ACHN (cell line): Measurements from ENCODE around the gene ADAMTSL2.

Experiments
- DNase-seq: peaks from one replicate; pipeline ENCODE4 v3.0.0-alpha.2; 2015
- in situ Hi-C: cut with HindIII; loops from 2 replicates; pipeline ENCODE4 v1.10.0; 2017; ENCODE audit warnings: low sequenced_read_pairs, low pct_ligation_motif_present, low pct_unique_long_range_greater_than_20kb

ADAMTSL2 gene

DNA sequence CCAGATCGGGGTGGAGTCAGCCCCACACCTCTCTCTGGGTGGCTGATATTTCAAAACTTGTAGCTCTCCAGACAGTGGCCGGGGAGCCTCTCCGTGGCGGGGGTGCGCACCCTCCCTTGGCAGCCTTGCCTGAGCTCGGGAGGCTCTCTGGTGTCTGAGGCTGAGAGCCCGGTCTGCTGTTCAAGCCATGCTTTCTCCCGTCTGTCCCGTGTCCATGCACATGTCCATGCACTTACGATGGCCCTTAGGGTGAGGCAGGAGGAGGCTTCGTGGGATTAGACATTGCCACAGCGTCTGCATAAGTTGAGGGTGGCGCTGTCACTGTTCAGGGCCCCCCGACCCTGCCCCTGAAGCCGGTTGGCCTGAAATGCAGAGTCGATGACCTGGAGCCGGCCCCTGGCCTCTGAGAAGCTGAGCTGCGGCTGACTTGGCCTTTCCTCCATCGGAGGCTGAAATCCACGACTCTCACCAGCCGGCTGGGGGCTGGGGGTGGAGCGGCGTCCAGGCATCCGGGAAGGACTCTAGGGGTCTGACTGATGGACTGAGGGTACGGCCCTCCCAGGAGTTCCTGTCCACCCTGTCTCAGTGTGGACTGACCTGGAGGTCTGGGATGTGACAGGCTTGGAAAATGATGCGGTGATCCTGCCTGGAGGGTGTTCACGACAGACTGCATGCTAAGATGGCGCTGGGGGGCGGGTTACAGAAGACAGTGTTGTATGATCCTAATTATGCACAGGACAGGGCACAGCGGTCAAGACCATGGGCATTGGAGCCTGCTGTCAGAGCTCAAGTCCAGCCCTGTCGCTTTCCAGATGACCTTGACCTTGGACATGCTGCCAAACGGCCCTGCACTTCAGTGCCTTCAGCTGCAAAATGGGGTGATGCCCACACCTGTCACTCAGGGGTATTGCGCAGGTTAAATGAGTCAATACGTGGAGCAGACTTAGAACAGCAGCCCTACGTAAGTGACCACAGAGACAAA is 37.4 kb upstream of the ADAMTSL2 start:
- in situ Hi-C loops: no loop called here
- no peak for DNase-seq

DNA sequence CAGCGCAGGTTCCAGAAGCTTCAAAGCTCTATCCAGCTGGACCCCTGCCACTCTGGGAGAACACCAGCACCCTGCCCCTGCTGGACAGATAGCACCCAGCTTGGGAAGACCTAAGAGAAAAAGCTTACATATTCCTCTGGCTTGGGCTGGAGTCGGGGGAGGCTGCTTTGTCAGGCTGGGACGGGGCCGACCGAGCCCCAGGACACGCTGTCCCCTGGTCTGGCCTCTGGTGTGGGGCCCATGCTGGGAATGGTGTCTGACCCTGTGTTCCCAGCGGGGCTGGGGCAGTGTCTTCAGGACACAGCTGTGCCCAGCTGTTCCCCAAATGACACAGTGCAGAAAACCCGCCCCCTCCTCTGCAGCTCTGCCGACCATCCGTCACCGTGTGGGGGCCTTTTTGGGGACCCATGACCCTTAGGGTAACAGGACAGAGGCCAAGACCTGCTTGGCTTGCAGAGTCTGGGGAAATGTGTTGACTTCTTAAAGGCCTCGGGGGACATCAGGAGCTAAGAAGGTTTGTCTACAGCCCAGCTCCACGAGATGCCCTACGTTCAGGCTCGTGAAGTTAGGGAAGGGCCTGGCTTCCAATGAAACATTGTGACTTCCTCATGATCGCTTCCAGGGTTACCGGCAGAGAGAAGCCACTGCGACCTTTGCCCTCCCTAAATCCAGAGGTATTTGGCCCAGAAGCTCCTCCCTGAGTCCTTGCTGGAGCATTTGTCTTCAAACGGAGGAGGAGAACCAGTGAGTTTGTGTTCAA is 35.2 kb upstream of the ADAMTSL2 start:
- no peak for DNase-seq
- in situ Hi-C loops: no loop called here

DNA sequence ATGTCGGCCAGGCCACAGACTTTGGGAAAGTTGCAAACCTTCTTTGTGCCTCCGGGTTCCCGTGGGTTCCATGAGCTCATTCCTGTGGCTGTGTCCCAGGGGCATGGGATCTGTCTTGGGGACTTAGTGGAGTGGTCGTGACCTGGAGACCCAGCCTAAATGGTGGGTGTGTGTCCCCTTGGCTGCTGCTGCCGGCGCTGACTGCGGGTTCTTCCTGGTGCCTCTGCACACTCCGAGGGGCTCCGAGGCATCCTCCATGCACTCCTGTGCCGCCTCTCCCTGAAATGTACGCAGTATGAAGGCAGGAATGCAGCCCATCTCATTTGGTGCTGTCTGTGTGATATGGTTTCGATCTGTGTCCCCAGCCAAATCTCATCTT is 34.6 kb upstream of the ADAMTSL2 start:
- no peak for DNase-seq
- in situ Hi-C loops: no loop called here

DNA sequence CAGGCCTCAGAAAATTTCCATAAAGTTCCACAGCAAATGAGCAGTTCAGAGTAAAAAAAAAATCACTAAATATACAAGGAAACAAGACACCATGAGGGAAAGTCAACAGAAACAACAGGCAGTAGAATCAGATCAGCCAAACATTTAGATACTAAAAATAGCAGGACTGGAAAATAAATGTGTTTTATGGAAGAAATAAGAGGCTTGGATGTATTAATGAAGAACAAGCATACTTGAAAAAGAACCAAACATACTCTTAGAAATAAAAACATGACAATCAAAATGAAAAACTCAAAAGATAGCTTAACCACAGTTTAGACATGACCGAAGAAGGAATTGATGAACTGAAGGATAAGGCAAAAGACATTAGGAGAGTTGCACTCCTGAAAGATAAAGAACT is 32.4 kb upstream of the ADAMTSL2 start:
- no peak for DNase-seq
- in situ Hi-C loops: no loop called here

- in situ Hi-C loops: no loop called here
- DNase-seq: no peak
Measured at GRCh38 chr9:133505186-133505830, 29.2 kb upstream of the ADAMTSL2 start.

GRCh38 chr9:133505901-133506652 is 28.4 kb upstream of the ADAMTSL2 start:
- in situ Hi-C loops: no loop called here
- no peak for DNase-seq

DNA sequence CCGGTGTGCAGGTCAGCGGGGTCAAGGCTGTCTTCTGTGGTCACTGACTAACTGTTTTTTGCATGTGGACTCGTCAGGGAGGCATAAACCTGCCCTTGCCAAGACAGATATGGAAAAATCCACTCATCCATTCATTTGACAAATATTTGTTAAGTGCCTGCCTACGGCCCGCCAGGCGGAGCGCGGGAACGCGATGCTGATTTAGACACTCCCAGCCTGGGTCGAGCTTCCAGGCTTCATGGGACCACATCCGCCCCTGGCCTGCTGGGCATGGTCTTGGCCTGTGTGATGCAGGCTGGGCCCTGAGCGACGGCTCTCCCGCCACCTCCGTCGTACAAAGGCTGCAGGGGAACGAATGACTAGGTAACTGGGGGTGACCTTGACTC is 27.9 kb upstream of the ADAMTSL2 start:
- in situ Hi-C loops: no loop called here
- DNase-seq: peak; percentile 92

GRCh38 chr9:133507246-133507965 is 27.1 kb upstream of the ADAMTSL2 start:
- no peak for DNase-seq
- in situ Hi-C loops: no loop called here

DNA sequence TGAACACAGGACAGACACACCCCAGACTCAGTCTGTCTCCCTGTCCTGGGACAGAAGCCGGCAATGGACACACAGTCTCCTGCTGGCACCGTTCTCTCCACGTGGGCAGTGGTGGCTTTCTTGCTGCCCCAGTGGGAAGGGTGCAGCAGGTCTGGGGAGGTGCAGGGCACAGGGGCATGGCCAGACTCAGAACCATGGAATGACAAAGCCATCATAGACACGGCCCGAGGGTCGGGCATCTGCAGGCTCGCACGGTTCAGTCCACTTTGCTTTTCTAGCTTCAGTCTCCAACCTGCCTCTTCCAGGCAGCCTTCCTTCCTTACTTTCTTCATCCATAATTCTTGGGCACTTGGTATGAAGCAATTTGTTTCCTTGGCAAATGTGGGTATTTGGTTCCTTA is 26.5 kb upstream of the ADAMTSL2 start:
- in situ Hi-C loops: no loop called here

DNA sequence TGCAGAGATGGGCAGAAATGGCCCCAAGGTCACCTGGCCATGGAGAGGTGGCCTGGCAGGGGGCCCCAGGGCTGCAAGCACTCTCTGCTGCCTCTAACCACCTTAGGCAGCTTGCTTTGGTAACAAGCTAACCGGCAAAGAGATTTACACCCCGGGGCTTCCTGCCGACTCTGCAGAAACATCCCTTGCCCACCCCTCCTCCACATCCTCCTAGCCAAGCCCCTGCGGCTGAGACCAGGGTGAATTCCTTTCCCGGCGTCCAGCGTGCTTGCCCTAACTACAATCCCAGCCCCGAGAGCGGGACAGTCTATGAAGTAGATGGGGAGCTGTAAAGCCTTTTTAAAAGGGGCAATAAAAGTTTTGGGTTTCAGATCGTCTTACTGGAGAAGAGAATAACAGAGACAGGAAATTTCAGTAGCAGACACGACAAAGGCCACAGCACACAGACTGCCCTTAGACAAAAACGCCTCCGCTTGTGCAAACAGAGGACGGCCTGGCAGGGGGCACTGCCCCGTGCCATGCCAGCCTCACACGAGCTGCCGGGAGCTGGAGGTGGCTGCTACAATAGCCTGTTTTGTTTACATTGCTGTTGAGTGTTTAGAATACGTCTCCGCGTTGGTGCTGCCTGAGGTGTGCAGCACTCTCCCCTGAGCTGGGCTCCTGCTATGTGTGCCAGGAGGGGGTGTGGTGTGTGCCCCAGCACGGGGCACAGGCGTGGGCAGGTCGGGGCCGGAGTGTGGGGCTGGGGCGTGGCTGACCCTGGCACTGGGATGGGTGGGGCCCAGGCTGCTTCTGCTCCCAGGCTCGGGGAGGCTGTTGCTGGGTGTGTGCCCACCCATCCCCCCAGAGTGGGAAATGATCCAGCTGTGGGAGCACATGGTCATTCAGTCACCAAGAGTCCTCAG is 25.1 kb upstream of the ADAMTSL2 start:
- in situ Hi-C loops: no loop called here
- DNase-seq: no peak

More for the DNA sequence above, 26.5 kb upstream of the ADAMTSL2 start:
- DNase-seq: no peak

- no peak for DNase-seq
- in situ Hi-C loops: no loop called here
Measured at GRCh38 chr9:133510926-133511505, 23.5 kb upstream of the ADAMTSL2 start.

- no peak for DNase-seq
- in situ Hi-C loops: no loop called here
Measured at GRCh38 chr9:133511607-133512006, 22.9 kb upstream of the ADAMTSL2 start.

DNA sequence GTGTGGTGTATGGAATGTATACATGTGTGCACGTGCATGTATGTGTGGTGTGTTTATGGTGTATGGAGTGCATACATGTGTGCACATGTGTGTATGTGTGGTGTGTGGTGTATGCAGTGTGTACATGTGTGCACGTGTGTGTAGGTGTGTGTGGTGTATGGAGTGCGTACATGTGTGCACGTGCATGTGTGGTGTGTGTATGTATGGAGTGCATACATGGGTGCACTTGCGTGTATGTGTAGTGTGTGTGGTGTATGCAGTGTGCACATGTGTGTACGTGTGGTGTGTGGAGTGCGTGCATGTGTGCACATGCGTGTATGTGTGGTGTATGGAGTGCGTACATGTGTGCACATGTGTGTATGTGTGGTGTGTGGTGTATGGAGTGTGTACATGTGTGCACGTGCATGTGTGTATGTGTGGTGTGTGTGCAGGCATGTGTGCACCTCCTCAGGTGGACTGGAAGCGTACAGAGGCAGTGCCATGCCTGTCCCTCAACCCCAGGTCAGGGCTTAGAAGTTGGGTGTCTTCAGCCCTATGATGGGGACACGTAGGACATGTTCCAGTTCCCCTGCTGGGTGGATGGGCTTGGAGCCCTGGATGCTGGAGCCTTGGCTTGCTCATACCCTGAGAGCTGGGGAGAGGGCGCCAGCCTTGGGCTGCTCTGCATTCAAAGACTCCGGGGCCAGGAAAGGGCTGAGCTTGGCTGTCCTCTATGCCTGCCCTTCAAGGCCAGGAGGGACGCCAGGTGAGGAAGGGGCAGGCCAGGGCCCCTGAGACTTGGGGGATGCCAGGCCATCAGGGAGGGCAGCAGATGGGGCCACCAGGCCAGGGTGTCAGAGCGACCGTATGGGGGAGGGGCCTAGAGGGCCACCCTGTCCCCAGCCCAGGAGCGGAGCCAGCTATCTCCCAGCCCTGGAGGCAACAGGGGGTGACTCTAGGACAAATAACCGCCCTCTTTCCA is 22.0 kb upstream of the ADAMTSL2 start:
- no peak for DNase-seq
- in situ Hi-C loops: no loop called here

DNA sequence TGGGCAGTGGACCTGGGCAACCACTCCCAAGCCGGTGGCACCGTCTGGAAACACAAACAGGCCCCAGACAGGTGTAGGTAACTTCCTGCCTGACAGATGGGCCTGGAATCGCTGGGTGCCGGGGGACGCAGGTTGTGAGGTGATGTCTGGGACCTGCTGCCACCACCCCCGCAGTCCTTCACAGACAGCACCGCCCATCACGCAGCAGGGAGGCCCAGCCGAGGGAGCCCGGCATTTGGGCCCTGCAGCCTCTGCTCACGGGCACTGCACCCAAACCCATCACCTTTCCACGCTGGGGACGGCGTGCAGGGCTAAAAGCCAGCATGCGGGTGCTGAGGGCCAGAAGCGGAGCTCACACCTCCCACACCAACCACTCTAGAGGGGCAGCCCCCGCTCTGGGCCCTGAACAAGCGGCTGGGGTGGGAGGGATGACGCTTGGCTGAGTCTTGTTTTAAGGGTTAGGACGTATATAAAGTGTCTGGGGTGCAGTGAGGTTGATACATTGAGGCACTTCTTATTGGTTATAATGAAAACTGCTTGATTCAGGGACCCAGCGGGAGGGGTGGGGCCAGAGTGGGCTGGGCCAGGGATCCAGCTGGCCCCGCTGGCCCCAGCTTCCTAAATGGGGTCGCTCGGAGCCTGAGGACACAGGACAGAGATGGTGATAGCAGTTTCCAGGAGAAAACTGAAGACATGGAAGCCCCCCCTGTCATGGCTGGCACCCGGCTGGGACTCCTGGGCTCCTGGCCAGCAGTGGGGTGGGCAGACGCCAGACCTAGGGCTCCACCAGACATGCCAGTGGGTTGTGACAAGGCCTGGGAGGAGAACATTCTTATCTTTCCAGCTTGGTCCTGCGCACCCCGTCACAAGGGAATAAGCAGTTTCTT is 21.0 kb upstream of the ADAMTSL2 start:
- DNase-seq: no peak
- in situ Hi-C loops: no loop called here
